Fibroblast of mammary gland (primary cell): ENCODE measurements around the gene DNM3.

Experiments used
- DNase-seq: peaks from one replicate; pipeline ENCODE4 v3.0.0-alpha.2; 2010; ENCODE audit warnings: low read depth
- H3K4me3 ChIP-seq: 2 replicates; pipeline ENCODE4 v1.5.1; 2011; ENCODE audit warnings: low read depth, mild to moderate bottlenecking, low read length, moderate library complexity; ENCODE audit not compliant: control insufficient read depth
- CTCF ChIP-seq: conservative IDR thresholded peaks from 2 replicates; pipeline ENCODE4 v1.5.1; 2011; ENCODE audit warnings: low read depth, low read length, inconsistent platforms; ENCODE audit not compliant: control insufficient read depth, insufficient read depth

Gene DNM3

GRCh38 chr1:171814692-171815091 lies 26.6 kb upstream of the DNM3 start:
- no peak for TF ChIP-seq CTCF
- H3K4me3 ChIP-seq: no peak overlapping the region
- DNase-seq: peak; percentile 83

GRCh38 chr1:171816300-171816901 lies 24.9 kb upstream of the DNM3 start:
- TF ChIP-seq CTCF: no peak

GRCh38 chr1:171817511-171818265 lies 23.6 kb upstream of the DNM3 start:
- DNase-seq: peak; percentile 93
- no peak overlapping the region for H3K4me3 ChIP-seq
- no peak for TF ChIP-seq CTCF

More at GRCh38 chr1:171816300-171816901, 24.9 kb upstream of the DNM3 start:
- no peak overlapping the region for H3K4me3 ChIP-seq
- DNase-seq: no peak

- H3K4me3 ChIP-seq: no peak overlapping the region
- no peak for DNase-seq
- no peak for TF ChIP-seq CTCF
These were observed 21.4 kb upstream of the DNM3 start for GRCh38 chr1:171819946-171820345.

- DNase-seq: no peak
- no peak overlapping the region for H3K4me3 ChIP-seq
- no peak for TF ChIP-seq CTCF
These were observed 14.3 kb upstream of the DNM3 start for GRCh38 chr1:171826973-171827372.

- no peak overlapping the region for H3K4me3 ChIP-seq
- TF ChIP-seq CTCF: no peak
These were observed 12.5 kb upstream of the DNM3 start for GRCh38 chr1:171828794-171829193.

More at GRCh38 chr1:171828794-171829193, 12.5 kb upstream of the DNM3 start:
- no peak for DNase-seq
